Measurements from ENCODE around the gene HNF4A.

DNA sequence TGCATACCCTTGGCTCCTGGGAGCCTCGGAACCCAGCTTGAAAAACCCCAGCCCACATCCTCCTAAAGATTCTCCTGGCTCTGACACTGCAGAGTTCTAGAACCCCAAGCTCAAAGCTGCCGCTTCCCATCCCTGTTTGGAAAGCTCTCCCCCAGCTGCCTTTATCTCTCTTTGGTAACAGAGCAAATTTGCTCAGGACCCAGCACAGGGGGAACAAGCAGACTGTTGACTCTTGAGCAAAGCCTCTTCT lies 38.9 kb downstream of the HNF4A start:
- TF ChIP-seq EP300 (conservative IDR thresholded peaks at IDR 0.05; ENCODE audit: poor library complexity, severe bottlenecking) (no peak), EZH2 (IDR thresholded peaks at IDR 0.05; ENCODE audit: borderline replicate concordance, insufficient read depth, low read length, poor library complexity, severe bottlenecking) (no peak), TAF1 (IDR thresholded peaks at IDR 0.05; ENCODE audit: low read depth) (no peak)
- TF ChIP-seq, protein P1, sequence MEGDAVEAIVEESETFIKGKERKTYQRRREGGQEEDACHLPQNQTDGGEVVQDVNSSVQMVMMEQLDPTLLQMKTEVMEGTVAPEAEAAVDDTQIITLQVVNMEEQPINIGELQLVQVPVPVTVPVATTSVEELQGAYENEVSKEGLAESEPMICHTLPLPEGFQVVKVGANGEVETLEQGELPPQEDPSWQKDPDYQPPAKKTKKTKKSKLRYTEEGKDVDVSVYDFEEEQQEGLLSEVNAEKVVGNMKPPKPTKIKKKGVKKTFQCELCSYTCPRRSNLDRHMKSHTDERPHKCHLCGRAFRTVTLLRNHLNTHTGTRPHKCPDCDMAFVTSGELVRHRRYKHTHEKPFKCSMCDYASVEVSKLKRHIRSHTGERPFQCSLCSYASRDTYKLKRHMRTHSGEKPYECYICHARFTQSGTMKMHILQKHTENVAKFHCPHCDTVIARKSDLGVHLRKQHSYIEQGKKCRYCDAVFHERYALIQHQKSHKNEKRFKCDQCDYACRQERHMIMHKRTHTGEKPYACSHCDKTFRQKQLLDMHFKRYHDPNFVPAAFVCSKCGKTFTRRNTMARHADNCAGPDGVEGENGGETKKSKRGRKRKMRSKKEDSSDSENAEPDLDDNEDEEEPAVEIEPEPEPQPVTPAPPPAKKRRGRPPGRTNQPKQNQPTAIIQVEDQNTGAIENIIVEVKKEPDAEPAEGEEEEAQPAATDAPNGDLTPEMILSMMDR (IDR thresholded peaks at IDR 0.05; ENCODE audit: poor library complexity, severe bottlenecking), result no peak
